Body of pancreas (tissue), 4 donors: ENCODE results near the gene POLD2.

Experiments
- CTCF ChIP-seq, 7 experiments: fragments of 450-650 bp in 4 of 7; fragments of 200-600 bp in 3 of 7; sonication (generic) in 3 of 7; IDR thresholded peaks; one replicate each; pipeline ENCODE4 v1.5.1; 2016 to 2019; ENCODE audit warnings: antibody characterized with exemption in 7 of 7
- POLR2A ChIP-seq, 3 donors: fragments of 450-650 bp; IDR thresholded peaks; one replicate each; pipeline ENCODE4 v1.6.1; 2016; ENCODE audit warnings: antibody characterized with exemption in 3 of 3, mild to moderate bottlenecking in 2 of 3

- TF ChIP-seq CTCF (IDR thresholded peaks at IDR 0.05) (no peak), POLR2A (IDR thresholded peaks at IDR 0.05) (no peak)
These were observed 19.2 kb downstream of the POLD2 start, which contains the start of gene AEBP1 for GRCh38 chr7:44103923-44104859.
